Parathyroid adenoma (tissue), 2 donors: Measurements from ENCODE around the gene SELENOV.

ENCODE experiments used
- H2AFZ ChIP-seq: fragments of 300-600 bp; sonication (generic); one replicate; pipeline ENCODE4 v1.7.0; 2017; ENCODE audit warnings: antibody characterized with exemption, mild to moderate bottlenecking
- H3K27ac ChIP-seq: fragments of 300-600 bp; sonication (generic); one replicate; pipeline ENCODE4 v1.7.0; 2017
- H3K27me3 ChIP-seq: fragments of 300-600 bp; sonication (generic); one replicate; pipeline ENCODE4 v1.7.0; 2017; ENCODE audit warnings: low read length; ENCODE audit not compliant: control insufficient read depth, insufficient read depth
- H3K36me3 ChIP-seq: fragments of 300-600 bp; sonication (generic); one replicate; pipeline ENCODE4 v1.7.0; 2017; ENCODE audit warnings: low read length; ENCODE audit not compliant: control insufficient read depth, insufficient read depth
- H3K4me1 ChIP-seq: fragments of 300-600 bp; sonication (generic); one replicate; pipeline ENCODE4 v1.7.0; 2017; ENCODE audit warnings: control low read depth
- H3K4me2 ChIP-seq: fragments of 300-600 bp; sonication (generic); one replicate; pipeline ENCODE4 v1.7.0; 2017; ENCODE audit warnings: low read length
- H3K4me3 ChIP-seq: fragments of 300-600 bp; sonication (generic); one replicate; pipeline ENCODE4 v1.7.0; 2017; ENCODE audit warnings: low read depth, low read length
- H3K79me2 ChIP-seq: fragments of 300-600 bp; sonication (generic); one replicate; pipeline ENCODE4 v1.7.0; 2017; ENCODE audit warnings: control low read depth
- H3K9ac ChIP-seq: fragments of 300-600 bp; sonication (generic); one replicate; pipeline ENCODE4 v1.7.0; 2017; ENCODE audit warnings: mild to moderate bottlenecking
- H3K9me3 ChIP-seq: fragments of 300-600 bp; sonication (generic); one replicate; pipeline ENCODE4 v1.7.0; 2017; ENCODE audit warnings: low read length; ENCODE audit not compliant: control insufficient read depth
- CTCF ChIP-seq: fragments of 300-600 bp; sonication (generic); IDR thresholded peaks from one replicate; pipeline ENCODE4 v1.7.0; 2017; ENCODE audit warnings: antibody characterized with exemption, mild to moderate bottlenecking
- donor health status: primary hyperparathyroidism.

The SELENOV gene

GRCh38 chr19:39480337-39481228 is 34.4 kb upstream of the SELENOV start, which contains the start of gene TIMM50:
Gene TIMM50 (plus strand): TSS chr19:39480838. CDS start chr19:39480854, 16 bp downstream.
- H3K27ac ChIP-seq, result peak within 1 kb of the TSS; percentile 76
- H3K27me3 ChIP-seq, result no peaks in the 10 kb centered on the region
- no peaks in the 10 kb centered on the region for H3K36me3 ChIP-seq
- peak within 1 kb of the TSS; percentile 91 for H3K4me2 ChIP-seq
- peak within 1 kb of the TSS; percentile 99 for H2AFZ ChIP-seq
- peak within 1 kb of the TSS; percentile 90 for H3K4me3 ChIP-seq
- no peak for TF ChIP-seq CTCF
- peak within 1 kb of the TSS; percentile 93 for H3K9ac ChIP-seq
- no peaks in the 10 kb centered on the region for H3K9me3 ChIP-seq
- peaks cover 18% of the 10 kb centered on the region for H3K79me2 ChIP-seq
- H3K4me1 ChIP-seq, result peaks cover 7% of the 10 kb centered on the region

- Histone ChIP-seq H3K4me1 (peaks cover 7% of the 10 kb centered on the region), H3K4me3 (peak overlapping the region; percentile 90), H3K9ac (peak overlapping the region; percentile 93), H3K27ac (peak overlapping the region; percentile 76), H3K79me2 (peaks cover 18% of the 10 kb centered on the region), H3K36me3 (no peaks in the 10 kb centered on the region), H3K9me3 (no peaks in the 10 kb centered on the region), H2AFZ (peak overlapping the region; percentile 99), H3K27me3 (no peaks in the 10 kb centered on the region), H3K4me2 (peak overlapping the region; percentile 76)
- no peak for TF ChIP-seq CTCF
Measured at GRCh38 chr19:39481229-39481545, 33.8 kb upstream of the SELENOV start.

GRCh38 chr19:39481676-39482075 is 33.3 kb upstream of the SELENOV start:
- no peaks in the 10 kb centered on the region for H3K36me3 ChIP-seq
- peak overlapping the region; percentile 76 for H3K4me2 ChIP-seq
- TF ChIP-seq CTCF, result no peak
- no peak overlapping the region for H3K27ac ChIP-seq
- no peaks in the 10 kb centered on the region for H3K27me3 ChIP-seq
- H2AFZ ChIP-seq, result peak overlapping the region; percentile 99
- peaks cover 18% of the 10 kb centered on the region for H3K79me2 ChIP-seq
- H3K4me1 ChIP-seq, result peaks cover 7% of the 10 kb centered on the region
- H3K4me3 ChIP-seq, result peak overlapping the region; percentile 90
- H3K9ac ChIP-seq, result no peak overlapping the region
- H3K9me3 ChIP-seq, result no peaks in the 10 kb centered on the region

DNA sequence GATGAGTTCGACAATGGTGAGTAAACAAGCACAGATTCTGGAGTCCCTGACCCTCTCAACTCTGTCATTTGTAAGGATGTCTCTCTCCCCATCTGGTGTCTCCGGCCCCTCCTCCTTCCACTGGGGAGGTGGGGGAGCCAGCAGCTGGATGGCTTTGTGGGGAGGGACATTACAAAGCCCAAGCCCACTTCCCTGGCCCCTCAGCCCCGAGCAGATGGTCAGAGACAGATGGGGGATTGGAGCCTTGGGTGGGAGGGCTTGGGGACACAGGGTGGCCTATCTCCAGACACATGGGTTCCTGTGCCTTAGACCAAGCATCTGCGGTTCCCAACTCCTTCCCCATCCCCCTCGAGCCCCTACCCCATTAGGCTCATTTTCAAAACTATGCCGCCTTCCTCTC is 31.8 kb upstream of the SELENOV start:
- Histone ChIP-seq H3K27ac (no peak overlapping the region), H3K9ac (no peak overlapping the region), H3K36me3 (no peaks in the 10 kb centered on the region), H3K4me3 (no peak overlapping the region), H3K79me2 (peaks cover 18% of the 10 kb centered on the region), H3K9me3 (no peaks in the 10 kb centered on the region), H3K27me3 (no peaks in the 10 kb centered on the region), H3K4me2 (no peak overlapping the region), H3K4me1 (peaks cover 7% of the 10 kb centered on the region), H2AFZ (no peak overlapping the region)
- no peak for TF ChIP-seq CTCF

- Histone ChIP-seq H3K9me3 (no peaks in the 10 kb centered on the region), H3K4me3 (no peak overlapping the region), H2AFZ (no peak overlapping the region), H3K9ac (no peak overlapping the region), H3K4me2 (no peak overlapping the region), H3K79me2 (no peaks in the 10 kb centered on the region), H3K4me1 (no peaks in the 10 kb centered on the region), H3K27me3 (no peaks in the 10 kb centered on the region), H3K36me3 (no peaks in the 10 kb centered on the region), H3K27ac (no peak overlapping the region)
- no peak for TF ChIP-seq CTCF
Measured at GRCh38 chr19:39489756-39490155, 25.2 kb upstream of the SELENOV start.
